ENCODE data around the gene MAGI1.

DNA sequence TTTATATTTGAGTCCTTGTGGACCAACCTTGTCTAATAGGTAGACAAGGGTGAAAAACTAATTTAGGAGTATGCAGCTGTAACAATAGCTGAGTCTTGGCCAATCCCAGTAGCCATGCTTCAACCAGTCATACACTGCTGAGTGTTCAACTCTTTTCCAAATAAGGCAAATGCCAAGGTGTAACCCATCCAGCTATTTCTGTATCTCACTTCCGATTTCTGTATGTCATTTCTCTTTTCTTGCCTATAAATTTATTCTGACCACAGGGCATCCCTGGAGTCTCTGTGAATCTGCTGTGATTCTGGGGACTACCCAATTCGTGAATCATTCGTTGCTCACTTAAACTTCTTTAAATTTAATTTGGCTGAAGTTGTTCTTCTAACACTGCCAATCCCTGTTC is 93.2 kb downstream of the MAGI1 start:
- TF ChIP-seq, protein P1, sequence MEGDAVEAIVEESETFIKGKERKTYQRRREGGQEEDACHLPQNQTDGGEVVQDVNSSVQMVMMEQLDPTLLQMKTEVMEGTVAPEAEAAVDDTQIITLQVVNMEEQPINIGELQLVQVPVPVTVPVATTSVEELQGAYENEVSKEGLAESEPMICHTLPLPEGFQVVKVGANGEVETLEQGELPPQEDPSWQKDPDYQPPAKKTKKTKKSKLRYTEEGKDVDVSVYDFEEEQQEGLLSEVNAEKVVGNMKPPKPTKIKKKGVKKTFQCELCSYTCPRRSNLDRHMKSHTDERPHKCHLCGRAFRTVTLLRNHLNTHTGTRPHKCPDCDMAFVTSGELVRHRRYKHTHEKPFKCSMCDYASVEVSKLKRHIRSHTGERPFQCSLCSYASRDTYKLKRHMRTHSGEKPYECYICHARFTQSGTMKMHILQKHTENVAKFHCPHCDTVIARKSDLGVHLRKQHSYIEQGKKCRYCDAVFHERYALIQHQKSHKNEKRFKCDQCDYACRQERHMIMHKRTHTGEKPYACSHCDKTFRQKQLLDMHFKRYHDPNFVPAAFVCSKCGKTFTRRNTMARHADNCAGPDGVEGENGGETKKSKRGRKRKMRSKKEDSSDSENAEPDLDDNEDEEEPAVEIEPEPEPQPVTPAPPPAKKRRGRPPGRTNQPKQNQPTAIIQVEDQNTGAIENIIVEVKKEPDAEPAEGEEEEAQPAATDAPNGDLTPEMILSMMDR (IDR thresholded peaks at IDR 0.05), result no peak
- TF ChIP-seq POLR2A (IDR thresholded peaks at IDR 0.05) (no peak), POLR2AphosphoS5 (IDR thresholded peaks at IDR 0.05) (no peak), EP300 (IDR thresholded peaks at IDR 0.05) (no peak)
